ENCODE measurements around the gene LRG1. TPM values are rescaled to one million over a fixed set of nuclear protein-coding genes. Genes with fewer than 3 reads are reported as not detected.

Gene LRG1
- total and polyA plus RNA-seq, 2 of the 13 experiments (the other 11 are each of a cell fraction or from before 2014, with no cell fraction given), result 12.0 to 39.3 TPM

DNA sequence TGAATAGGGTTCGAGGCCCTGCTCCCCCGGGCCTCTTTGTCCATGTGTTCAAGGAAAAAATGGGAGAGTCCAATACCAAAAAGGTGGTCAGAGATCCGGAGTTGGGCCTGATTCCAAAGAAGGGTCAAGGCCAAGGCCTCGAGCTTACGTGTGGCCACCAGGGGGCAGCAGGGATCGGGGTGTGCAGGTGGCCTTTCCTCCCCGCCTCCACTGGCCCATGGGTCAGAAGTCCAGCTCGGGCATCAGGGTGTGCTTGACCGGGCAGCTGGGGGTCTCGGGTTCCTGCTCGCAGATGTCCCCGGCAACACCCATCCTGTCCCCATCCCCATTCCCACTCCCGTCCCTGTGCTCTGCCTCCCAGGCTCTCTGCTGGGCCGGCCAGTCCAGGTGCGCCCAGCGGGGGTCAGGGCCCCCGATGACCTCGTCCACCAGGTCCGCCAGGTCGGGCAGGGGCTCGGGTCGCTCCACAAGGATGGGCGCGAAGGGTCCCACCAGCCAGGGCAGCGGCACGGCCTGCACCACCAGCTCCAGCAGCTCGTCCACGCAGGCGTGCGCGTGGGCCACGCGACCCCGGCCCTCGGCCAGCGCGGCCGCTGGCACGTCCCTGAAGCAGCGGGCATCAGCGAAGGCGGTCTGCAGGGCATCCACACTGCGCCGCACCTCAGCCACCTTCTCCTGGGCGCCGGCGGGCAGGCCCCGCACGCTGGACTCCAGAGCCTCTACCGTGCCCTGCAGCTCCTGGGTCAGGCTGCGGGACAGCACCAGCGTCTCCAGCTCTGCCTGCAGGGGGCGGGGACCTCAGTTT, 16.3 kb downstream of the LRG1 start (continued):
- peak; percentile 61 for TF ChIP-seq TEAD3 (CRISPR knock-in tag; optimal IDR thresholded peaks at IDR 0.05; ENCODE audit: borderline replicate concordance)
- TF ChIP-seq, protein P1, sequence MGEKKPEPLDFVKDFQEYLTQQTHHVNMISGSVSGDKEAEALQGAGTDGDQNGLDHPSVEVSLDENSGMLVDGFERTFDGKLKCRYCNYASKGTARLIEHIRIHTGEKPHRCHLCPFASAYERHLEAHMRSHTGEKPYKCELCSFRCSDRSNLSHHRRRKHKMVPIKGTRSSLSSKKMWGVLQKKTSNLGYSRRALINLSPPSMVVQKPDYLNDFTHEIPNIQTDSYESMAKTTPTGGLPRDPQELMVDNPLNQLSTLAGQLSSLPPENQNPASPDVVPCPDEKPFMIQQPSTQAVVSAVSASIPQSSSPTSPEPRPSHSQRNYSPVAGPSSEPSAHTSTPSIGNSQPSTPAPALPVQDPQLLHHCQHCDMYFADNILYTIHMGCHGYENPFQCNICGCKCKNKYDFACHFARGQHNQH (CRISPR knock-in tag; IDR thresholded peaks at IDR 0.05), result peak; percentile 17; the same call in 1 of the 2 replicates
- no peak for TF ChIP-seq CHD4 (IDR thresholded peaks at IDR 0.05; ENCODE audit: borderline replicate concordance, low read length)
- peak; percentile 38 for TF ChIP-seq SKI (IDR thresholded peaks at IDR 0.05; ENCODE audit: partially characterized antibody)
- TF ChIP-seq ZFP90 (CRISPR knock-in tag; IDR thresholded peaks at IDR 0.05; ENCODE audit: borderline replicate concordance), result no peak
- no peak for TF ChIP-seq SOX6 (IDR thresholded peaks at IDR 0.05)
- TF ChIP-seq SOX6 (CRISPR knock-in tag; IDR thresholded peaks at IDR 0.05), result peak; percentile 57; the same call in 1 of the 2 replicates
- TF ChIP-seq ESRRA (CRISPR knock-in tag; IDR thresholded peaks at IDR 0.05; ENCODE audit: low read depth), result peak; percentile 73
- TF ChIP-seq, protein P2, sequence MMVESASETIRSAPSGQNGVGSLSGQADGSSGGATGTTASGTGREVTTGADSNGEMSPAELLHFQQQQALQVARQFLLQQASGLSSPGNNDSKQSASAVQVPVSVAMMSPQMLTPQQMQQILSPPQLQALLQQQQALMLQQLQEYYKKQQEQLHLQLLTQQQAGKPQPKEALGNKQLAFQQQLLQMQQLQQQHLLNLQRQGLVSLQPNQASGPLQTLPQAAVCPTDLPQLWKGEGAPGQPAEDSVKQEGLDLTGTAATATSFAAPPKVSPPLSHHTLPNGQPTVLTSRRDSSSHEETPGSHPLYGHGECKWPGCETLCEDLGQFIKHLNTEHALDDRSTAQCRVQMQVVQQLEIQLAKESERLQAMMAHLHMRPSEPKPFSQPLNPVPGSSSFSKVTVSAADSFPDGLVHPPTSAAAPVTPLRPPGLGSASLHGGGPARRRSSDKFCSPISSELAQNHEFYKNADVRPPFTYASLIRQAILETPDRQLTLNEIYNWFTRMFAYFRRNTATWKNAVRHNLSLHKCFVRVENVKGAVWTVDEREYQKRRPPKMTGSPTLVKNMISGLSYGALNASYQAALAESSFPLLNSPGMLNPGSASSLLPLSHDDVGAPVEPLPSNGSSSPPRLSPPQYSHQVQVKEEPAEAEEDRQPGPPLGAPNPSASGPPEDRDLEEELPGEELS (CRISPR knock-in tag; IDR thresholded peaks at IDR 0.05), result peak; percentile 39; the same call in 1 of the 2 replicates
- TF ChIP-seq, protein P3, sequence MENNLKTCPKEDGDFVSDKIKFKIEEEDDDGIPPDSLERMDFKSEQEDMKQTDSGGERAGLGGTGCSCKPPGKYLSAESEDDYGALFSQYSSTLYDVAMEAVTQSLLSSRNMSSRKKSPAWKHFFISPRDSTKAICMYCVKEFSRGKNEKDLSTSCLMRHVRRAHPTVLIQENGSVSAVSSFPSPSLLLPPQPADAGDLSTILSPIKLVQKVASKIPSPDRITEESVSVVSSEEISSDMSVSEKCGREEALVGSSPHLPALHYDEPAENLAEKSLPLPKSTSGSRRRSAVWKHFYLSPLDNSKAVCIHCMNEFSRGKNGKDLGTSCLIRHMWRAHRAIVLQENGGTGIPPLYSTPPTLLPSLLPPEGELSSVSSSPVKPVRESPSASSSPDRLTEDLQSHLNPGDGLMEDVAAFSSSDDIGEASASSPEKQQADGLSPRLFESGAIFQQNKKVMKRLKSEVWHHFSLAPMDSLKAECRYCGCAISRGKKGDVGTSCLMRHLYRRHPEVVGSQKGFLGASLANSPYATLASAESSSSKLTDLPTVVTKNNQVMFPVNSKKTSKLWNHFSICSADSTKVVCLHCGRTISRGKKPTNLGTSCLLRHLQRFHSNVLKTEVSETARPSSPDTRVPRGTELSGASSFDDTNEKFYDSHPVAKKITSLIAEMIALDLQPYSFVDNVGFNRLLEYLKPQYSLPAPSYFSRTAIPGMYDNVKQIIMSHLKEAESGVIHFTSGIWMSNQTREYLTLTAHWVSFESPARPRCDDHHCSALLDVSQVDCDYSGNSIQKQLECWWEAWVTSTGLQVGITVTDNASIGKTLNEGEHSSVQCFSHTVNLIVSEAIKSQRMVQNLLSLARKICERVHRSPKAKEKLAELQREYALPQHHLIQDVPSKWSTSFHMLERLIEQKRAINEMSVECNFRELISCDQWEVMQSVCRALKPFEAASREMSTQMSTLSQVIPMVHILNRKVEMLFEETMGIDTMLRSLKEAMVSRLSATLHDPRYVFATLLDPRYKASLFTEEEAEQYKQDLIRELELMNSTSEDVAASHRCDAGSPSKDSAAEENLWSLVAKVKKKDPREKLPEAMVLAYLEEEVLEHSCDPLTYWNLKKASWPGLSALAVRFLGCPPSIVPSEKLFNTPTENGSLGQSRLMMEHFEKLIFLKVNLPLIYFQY (CRISPR knock-in tag; IDR thresholded peaks at IDR 0.05; ENCODE audit: borderline replicate concordance), result peak; percentile 85; the same call in 1 of the 2 replicates
- no peak for TF ChIP-seq GZF1 (CRISPR knock-in tag; IDR thresholded peaks at IDR 0.05)
- no peak for TF ChIP-seq ZNF234 (CRISPR knock-in tag; conservative IDR thresholded peaks at IDR 0.05)
- no peak for TF ChIP-seq PCBP2 (optimal IDR thresholded peaks at IDR 0.05; ENCODE audit: low read depth, low read length, poor library complexity, severe bottlenecking)
- TF ChIP-seq SP5 (CRISPR knock-in tag; IDR thresholded peaks at IDR 0.05; ENCODE audit: borderline replicate concordance, low read depth), result peak; percentile 75; the same call in 1 of the 2 replicates
- TF ChIP-seq, protein P4, sequence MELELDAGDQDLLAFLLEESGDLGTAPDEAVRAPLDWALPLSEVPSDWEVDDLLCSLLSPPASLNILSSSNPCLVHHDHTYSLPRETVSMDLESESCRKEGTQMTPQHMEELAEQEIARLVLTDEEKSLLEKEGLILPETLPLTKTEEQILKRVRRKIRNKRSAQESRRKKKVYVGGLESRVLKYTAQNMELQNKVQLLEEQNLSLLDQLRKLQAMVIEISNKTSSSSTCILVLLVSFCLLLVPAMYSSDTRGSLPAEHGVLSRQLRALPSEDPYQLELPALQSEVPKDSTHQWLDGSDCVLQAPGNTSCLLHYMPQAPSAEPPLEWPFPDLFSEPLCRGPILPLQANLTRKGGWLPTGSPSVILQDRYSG (CRISPR knock-in tag; IDR thresholded peaks at IDR 0.05), result 0 out of 2 replicates have a peak, but pooled peaks have one; percentile 49
- TF ChIP-seq KDM5B (CRISPR knock-in tag; IDR thresholded peaks at IDR 0.05; ENCODE audit: borderline replicate concordance), result peak; percentile 23; the same call in 1 of the 2 replicates
- no peak for TF ChIP-seq ZNF333 (CRISPR knock-in tag; IDR thresholded peaks at IDR 0.05; ENCODE audit: borderline replicate concordance)
- TF ChIP-seq HOXD1 (CRISPR knock-in tag; IDR thresholded peaks at IDR 0.05), result 0 out of 2 replicates have a peak, but pooled peaks have one; percentile 48
- TF ChIP-seq NCOR1 (IDR thresholded peaks at IDR 0.05; ENCODE audit: borderline replicate concordance, low read length), result peak; percentile 48
